Dermis blood vessel endothelial cell (primary cell): ENCODE measurements around the gene ZNF786. TPM values are rescaled to one million over a fixed set of nuclear protein-coding genes. Genes with fewer than 3 reads are reported as not detected.
A peak's percentile ranks its signal among the peaks of the same experiment; 100 is the strongest.
"Not testable (repeated sequence)": the region's sequence is repeated elsewhere in the genome, so short reads cannot be mapped to it uniquely, and the experiment has no call there.

ENCODE experiments used
- DNase-seq: peaks from one replicate; pipeline ENCODE4 v3.0.0; 2010
- total RNA-seq: library from RNA; depleted of rRNA; stranded (reverse); fragments of >200 nt; gene quantifications from 2 replicates; pipeline ENCODE4 v1.2.3, GENCODE V29; 2014

Gene ZNF786
- total RNA-seq = 7.7 and 13.3 TPM in 2 replicates

GRCh38 chr7:149090397-149091195 lies at the start of gene ZNF786:
Gene ZNF786 (minus strand): TSS chr7:149090718. CDS start chr7:149090640, 78 bp downstream.
- peak; percentile 95 for DNase-seq

DNA sequence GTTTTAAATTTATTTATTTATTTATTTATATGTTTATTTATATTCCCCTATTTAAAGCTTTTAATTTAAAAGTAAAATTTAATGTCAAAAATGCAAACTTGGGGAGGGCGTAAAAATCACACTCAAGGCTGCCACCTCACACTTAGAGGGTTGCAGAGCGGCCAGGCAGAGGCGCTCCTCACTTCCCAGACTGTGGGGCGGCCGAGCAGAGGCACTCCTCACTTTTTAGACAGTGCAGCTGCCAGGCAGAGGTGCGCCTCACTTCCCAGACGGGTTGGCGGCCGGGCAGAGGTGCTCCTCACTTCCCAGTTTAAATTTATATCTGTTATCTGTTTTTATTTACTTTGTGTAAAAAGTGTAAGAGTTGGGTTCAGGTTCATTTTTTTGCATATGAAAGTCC lies 45.6 kb upstream of the ZNF786 start:
- DNase-seq = no peak

DNA sequence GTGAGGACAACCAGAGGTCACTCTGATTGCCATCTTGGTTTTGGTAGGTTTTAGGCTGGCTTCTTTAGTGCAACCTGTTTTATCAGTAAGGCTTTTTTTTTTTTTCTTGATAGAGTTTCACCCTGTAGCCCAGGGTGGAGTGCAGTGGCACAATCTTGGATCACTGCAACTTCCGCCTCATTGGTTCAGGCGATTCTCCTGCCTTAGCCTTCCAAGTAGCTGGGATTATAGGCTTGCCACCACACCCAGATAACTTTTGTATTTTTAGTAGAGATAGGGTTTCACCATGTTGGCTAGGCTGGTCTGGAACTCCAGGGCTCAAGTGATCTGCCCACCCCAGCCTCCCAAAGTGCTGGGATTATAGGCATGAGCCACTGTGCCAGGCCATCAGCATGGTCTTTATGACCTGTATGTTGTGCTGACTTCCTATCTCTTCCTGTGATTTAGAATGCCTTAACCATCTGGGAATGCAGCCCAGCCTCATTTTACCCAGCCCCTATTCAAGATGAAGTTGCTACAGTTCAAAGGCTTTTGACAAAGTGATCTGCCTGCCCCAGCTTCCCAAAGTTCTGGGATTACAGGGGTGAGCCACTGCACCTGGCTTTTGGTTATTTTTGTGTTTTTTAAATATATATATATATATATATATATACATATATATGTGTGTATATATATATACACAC lies 42.7 kb upstream of the ZNF786 start:
- DNase-seq = no peak

DNA sequence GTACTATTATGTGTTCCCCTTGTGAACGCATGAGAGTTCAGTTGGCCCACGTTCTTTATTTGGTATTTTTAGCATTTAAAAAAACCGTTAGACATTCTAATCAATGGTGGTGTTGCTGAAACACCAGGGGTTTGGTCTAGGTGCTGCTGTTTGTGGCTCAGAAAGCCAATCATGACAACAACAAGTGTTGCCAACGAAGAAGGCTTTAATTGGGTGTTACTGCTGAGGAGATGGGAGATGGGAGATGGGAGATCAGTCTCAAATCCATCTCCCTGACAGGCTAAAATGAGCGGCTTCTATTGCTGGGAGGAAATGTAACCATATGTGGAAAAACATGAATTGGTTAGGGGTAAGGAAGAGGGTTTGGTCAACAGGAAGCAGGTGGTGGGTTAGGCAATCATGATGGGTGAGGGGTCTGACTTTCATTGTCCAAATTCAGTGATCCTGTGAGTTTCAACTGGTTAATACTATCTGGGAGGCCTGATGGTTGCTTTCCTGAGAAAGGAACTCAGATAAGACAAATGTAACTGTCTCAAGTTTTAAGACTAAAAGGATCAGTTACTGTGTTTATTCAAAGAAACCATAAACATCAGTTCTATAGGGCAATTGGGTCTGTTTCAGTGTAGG lies 40.2 kb upstream of the ZNF786 start:
- no peak for DNase-seq

DNA sequence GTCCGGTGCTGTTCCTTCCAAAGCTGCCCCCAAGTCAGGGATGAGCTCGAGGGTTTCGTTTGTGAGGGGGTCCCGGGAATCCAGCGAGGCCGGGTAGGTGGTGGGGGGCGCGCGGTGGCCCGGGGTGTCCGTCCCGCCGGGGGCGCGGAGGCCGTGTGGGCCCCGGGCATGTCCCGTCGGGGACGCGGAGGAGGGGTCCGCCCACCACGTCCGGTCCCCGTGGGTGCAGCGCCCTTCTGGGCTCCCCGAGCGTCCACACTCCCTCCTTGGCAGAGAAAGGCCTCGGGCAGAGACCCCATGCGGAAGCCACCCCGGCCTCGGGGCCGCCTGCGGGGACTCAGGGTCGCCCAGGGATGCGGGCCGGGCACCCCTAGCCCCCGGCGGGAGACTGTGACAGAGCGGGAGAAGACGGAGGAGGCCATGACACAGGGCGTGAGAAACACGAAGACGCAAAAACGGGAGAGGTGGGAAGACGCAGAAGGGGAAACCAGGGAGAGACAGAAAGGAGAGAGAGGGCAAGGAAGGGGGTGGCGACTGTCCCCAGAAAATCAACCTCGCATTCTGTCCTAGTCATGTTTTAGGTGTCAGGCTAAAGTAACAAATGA lies 36.2 kb upstream of the ZNF786 start:
- peak; percentile 62 for DNase-seq

- DNase-seq = peak; percentile 99
These were observed 35.5 kb upstream of the ZNF786 start, which contains the start of gene ZNF425 for GRCh38 chr7:149125863-149126661. Gene ZNF425 (minus strand): TSS chr7:149126324. CDS start chr7:149126213, 111 bp downstream.

DNA sequence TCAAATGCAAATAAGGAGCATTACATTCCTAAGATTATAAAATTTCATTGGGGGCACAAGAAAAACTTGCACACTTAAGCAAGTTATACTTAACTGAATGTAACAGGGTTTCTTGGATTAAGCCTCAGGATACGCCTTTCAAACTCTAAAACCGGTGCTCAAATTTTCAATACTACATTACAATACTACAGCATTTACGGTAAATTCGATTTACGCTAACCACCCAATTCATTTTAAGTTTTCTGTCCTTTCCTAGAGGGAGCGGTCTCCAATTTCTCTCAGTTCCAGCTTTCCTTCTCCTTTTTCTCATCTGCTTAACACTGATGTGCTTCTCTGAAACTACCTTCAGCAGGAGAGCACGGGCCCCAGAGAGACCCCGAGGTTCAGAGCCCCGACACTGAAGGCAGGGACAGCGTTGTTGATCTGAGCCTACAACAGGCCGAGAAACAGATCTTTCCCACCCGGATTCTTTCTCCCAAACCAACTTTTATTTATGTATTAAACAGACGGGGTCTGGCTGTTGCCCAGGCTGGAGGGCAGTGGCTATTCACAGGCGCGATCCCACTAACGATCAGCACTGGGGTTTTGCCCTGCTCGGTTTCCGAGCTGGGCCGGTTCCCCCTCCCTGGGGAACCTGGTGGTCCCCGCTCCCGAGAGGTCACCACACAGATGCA lies 34.8 kb upstream of the ZNF786 start:
- no peak for DNase-seq

DNA sequence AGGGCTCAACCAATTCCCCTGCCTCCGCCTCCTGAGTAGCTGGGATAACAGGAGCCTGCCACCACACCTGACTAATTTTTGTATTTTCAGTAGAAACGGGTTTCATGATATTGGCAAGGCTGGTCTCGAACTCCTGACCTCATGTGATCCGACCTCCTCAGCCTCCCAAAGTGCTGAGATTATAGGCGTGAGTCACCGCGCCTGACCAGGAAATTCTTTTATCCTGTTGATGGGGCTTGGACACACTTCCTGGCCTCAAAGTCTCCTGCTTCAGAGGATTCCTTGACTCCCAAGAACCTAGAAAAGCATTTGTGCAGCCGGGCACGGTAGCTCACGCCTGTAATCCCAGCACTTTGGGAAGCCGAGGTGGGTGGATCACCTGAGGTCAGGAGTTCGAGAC lies 19.5 kb upstream of the ZNF786 start:
- DNase-seq = peak; percentile 28

- no peak for DNase-seq
These were observed 14.2 kb upstream of the ZNF786 start for GRCh38 chr7:149104749-149105148.

- DNase-seq = no peak
These were observed 13.7 kb upstream of the ZNF786 start for GRCh38 chr7:149104214-149104613.

DNA sequence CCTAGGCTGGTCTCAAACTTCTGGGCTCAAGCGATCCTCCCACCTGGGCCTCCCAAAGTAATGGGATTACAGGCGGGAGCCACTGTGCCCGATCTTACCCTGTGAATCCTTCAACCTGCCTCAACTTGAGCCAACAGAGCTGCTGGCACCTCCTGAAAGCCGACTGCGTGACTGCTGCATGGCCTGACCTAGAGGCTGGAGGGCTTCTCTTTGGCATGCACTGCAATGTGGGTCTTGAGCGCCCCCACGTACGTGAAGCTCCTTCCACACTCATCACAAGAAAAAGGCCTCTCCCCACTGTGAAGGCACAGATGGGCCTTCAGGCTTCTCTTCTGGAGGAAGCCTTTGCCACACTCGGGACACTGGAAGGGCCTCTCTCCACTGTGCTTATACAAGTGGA lies 12.9 kb upstream of the ZNF786 start:
- no peak for DNase-seq

GRCh38 chr7:149102666-149103065 lies 12.1 kb upstream of the ZNF786 start:
- no peak for DNase-seq

- no peak for DNase-seq
These were observed 10.3 kb upstream of the ZNF786 start for GRCh38 chr7:149100821-149101220.

DNA sequence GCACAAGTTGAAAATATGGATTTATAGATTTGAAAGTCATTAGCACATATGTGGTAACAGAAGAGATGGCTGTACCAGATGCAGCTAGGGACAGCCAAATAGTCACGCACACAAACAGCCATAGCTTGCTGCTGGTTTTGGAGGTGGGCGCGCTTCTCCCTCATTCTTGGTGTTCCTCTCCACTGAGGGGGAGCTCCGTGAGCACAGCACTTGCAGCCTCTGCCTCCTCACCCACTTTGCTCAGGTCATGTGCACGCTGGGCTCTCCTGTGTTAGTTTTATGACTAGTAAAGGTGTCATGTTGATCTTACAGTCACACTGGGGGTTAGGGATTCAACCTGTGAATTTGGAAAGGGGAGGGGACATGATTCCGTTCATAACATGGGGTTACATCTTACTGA lies 8.5 kb upstream of the ZNF786 start:
- DNase-seq = no peak

- DNase-seq = no peak
These were observed 6.6 kb upstream of the ZNF786 start for GRCh38 chr7:149097088-149097487.

GRCh38 chr7:149093228-149093627 lies 2.7 kb upstream of the ZNF786 start:
- DNase-seq = no peak

DNA sequence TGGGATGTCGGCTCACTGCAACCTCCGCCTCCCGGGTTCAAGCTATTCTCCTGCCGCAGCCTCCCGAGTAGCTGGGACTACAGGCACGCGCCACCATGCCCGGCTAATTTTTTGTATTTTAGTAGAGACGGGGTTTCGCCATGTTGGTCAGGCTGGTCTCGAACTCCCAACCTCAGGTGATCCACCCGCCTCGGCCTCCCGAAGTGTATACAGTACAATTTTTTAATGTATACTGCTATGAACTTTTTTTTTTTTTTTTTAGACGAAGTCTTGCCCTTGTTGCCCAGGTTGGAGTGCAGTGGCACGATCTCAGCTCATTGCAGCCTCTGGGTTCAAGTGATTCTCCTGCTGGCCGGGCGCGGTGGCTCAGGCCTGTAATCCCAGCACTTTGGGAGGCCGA lies 1.7 kb upstream of the ZNF786 start:
- not testable (repeated sequence) for DNase-seq

DNA sequence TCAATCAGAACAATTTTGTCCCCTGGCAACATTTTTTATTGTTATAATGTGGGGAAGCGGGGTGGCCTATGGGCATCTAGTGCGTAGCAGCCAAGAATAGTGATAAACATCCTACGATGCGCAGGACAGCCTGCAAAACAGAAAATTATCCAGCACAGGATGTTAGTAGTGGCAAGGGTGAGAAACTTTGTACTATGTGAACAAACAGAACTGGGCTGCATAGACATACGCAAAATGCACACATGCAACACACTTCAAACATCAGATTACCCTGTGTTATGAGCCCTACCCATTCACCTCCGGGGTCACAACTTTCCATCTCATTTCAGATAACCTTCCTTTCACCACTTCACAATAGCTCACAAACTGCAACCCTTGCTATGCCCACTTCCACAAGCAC lies 3.1 kb downstream of the ZNF786 start:
- DNase-seq = no peak

GRCh38 chr7:149085866-149086265 lies 4.7 kb downstream of the ZNF786 start:
- DNase-seq = no peak

- DNase-seq = no peak
These were observed 6.1 kb downstream of the ZNF786 start for GRCh38 chr7:149084407-149084806.

- no peak for DNase-seq
These were observed 8.6 kb downstream of the ZNF786 start for GRCh38 chr7:149081914-149082313.

- DNase-seq = no peak
These were observed 12.9 kb downstream of the ZNF786 start for GRCh38 chr7:149077594-149077993.
